ENCODE measurements around the gene POR.

GRCh38 chr7:75888464-75889222, 26.3 kb upstream of the POR start:
- TF ChIP-seq CTCF (IDR thresholded peaks at IDR 0.05; ENCODE audit: control extremely low read depth in 1 of 3, insufficient read depth in 1 of 3, low read depth in 1 of 3, low read length in 3 of 3), result no peak
- no peak for TF ChIP-seq EZH2 (IDR thresholded peaks at IDR 0.05; ENCODE audit: low read depth, low read length, severe bottlenecking)
- no peak for TF ChIP-seq EP300 (IDR thresholded peaks at IDR 0.05; ENCODE audit: borderline replicate concordance in 1 of 2, low read depth in 2 of 2, low read length in 2 of 2)
- TF ChIP-seq JUND (IDR thresholded peaks at IDR 0.05; ENCODE audit: low read length), result no peak
- TF ChIP-seq RBBP5 (IDR thresholded peaks at IDR 0.05; ENCODE audit: borderline replicate concordance, low read depth, low read length), result no peak
- TF ChIP-seq GABPA (IDR thresholded peaks at IDR 0.05; ENCODE audit: borderline replicate concordance, insufficient read depth, low read length), result no peak
- TF ChIP-seq USF2 (IDR thresholded peaks at IDR 0.05; ENCODE audit: low read length), result no peak
- no peak for TF ChIP-seq NRF1 (IDR thresholded peaks at IDR 0.05; ENCODE audit: low read depth, low read length)
- TF ChIP-seq MAX (IDR thresholded peaks at IDR 0.05), result no peak
- no peak for TF ChIP-seq CBX5 (IDR thresholded peaks at IDR 0.05; ENCODE audit: low read depth, low read length)
